H9 (cell line): Measurements from ENCODE around the gene NEK5. TPM values are rescaled to one million over a fixed set of nuclear protein-coding genes. Genes with fewer than 3 reads are reported as not detected.

Source experiments
- DNase-seq: peaks from one replicate; pipeline ENCODE4 v3.0.0-alpha.2; 2017
- H2AFZ ChIP-seq: one replicate; pipeline ENCODE4 v1.6.1; 2013; ENCODE audit warnings: mild to moderate bottlenecking, low read length, control low read depth, moderate library complexity
- H2AK5ac ChIP-seq: 2 replicates; pipeline ENCODE4 v1.6.1; 2013; ENCODE audit warnings: low read length, control low read depth, mixed read lengths; ENCODE audit not compliant: insufficient read length
- H2BK120ac ChIP-seq: one replicate; pipeline ENCODE4 v1.6.1; 2013; ENCODE audit warnings: low read depth, mild to moderate bottlenecking, low read length, control low read depth, inconsistent platforms; ENCODE audit not compliant: poor library complexity, severe bottlenecking
- H2BK12ac ChIP-seq: 2 replicates; pipeline ENCODE4 v1.6.1; 2013; ENCODE audit warnings: low read length, control low read depth, mixed read lengths, low read depth; ENCODE audit not compliant: insufficient read length
- H2BK15ac ChIP-seq: 2 replicates; pipeline ENCODE4 v1.6.1; 2013; ENCODE audit warnings: low read depth, low read length, control low read depth
- H2BK20ac ChIP-seq: one replicate; pipeline ENCODE4 v1.6.1; 2013; ENCODE audit warnings: low read depth, mild to moderate bottlenecking, low read length, control low read depth, inconsistent platforms; ENCODE audit not compliant: poor library complexity, severe bottlenecking
- H2BK5ac ChIP-seq: 2 replicates; pipeline ENCODE4 v1.6.1; 2013; ENCODE audit warnings: low read length, control low read depth, mixed read lengths; ENCODE audit not compliant: insufficient read length
- H3K14ac ChIP-seq: 2 replicates; pipeline ENCODE4 v1.6.1; 2013; ENCODE audit warnings: low read length, control low read depth; ENCODE audit not compliant: insufficient read depth
- H3K18ac ChIP-seq: 2 replicates; pipeline ENCODE4 v1.6.1; 2013; ENCODE audit warnings: low read depth, mild to moderate bottlenecking, mixed read lengths, low read length, control low read depth; ENCODE audit not compliant: insufficient read length
- H3K23ac ChIP-seq: 2 replicates; pipeline ENCODE4 v1.6.1; 2013; ENCODE audit warnings: low read length, control low read depth, mixed read lengths, low read depth; ENCODE audit not compliant: insufficient read length
- H3K23me2 ChIP-seq: 2 replicates; pipeline ENCODE4 v1.6.1; 2013; ENCODE audit warnings: low read depth, mild to moderate bottlenecking, mixed read lengths, low read length, control low read depth; ENCODE audit not compliant: insufficient read length, poor library complexity, severe bottlenecking
- H3K27ac ChIP-seq: 2 replicates; pipeline ENCODE4 v1.5.1; 2013; ENCODE audit warnings: low read length, control low read depth, mixed read lengths, low read depth; ENCODE audit not compliant: insufficient read length
- H3K27me3 ChIP-seq: 2 replicates; pipeline ENCODE4 v1.6.1; 2013; ENCODE audit warnings: low read length, control low read depth, inconsistent platforms; ENCODE audit not compliant: insufficient read depth
- H3K4ac ChIP-seq: 2 replicates; pipeline ENCODE4 v1.6.1; 2013; ENCODE audit warnings: low read depth, mild to moderate bottlenecking, control low read depth, inconsistent platforms, low read length, moderate library complexity
- H3K4me1 ChIP-seq: 2 replicates; pipeline ENCODE4 v1.6.1; 2013; ENCODE audit warnings: low read length, control low read depth, inconsistent platforms; ENCODE audit not compliant: insufficient read depth
- H3K4me2 ChIP-seq: 2 replicates; pipeline ENCODE4 v1.6.1; 2013; ENCODE audit warnings: low read length, control low read depth, mixed read lengths; ENCODE audit not compliant: insufficient read length, insufficient read depth
- H3K56ac ChIP-seq: 2 replicates; pipeline ENCODE4 v1.6.1; 2013; ENCODE audit warnings: low read depth, mild to moderate bottlenecking, mixed read lengths, low read length, control low read depth; ENCODE audit not compliant: insufficient read length
- H3K79me1 ChIP-seq: 2 replicates; pipeline ENCODE4 v1.6.1; 2013; ENCODE audit warnings: low read depth, mild to moderate bottlenecking, moderate library complexity, low read length, control low read depth, inconsistent platforms; ENCODE audit not compliant: insufficient read depth, poor library complexity, severe bottlenecking
- H3K79me2 ChIP-seq: 2 replicates; pipeline ENCODE4 v1.6.1; 2013; ENCODE audit warnings: low read length, control low read depth, inconsistent platforms; ENCODE audit not compliant: insufficient read depth
- H3K9ac ChIP-seq: 2 replicates; pipeline ENCODE4 v1.6.1; 2013; ENCODE audit warnings: low read length, control low read depth, mixed read lengths; ENCODE audit not compliant: insufficient read length; ENCODE audit errors: extremely low read depth
- H3K9me3 ChIP-seq: one replicate; pipeline ENCODE4 v1.6.1; 2013; ENCODE audit warnings: low read depth, low read length, inconsistent platforms; ENCODE audit not compliant: control insufficient read depth
- H3T11ph ChIP-seq: one replicate; pipeline ENCODE4 v1.6.1; 2013; ENCODE audit warnings: mild to moderate bottlenecking, low read length, control low read depth, inconsistent platforms
- H4K20me1 ChIP-seq: one replicate; pipeline ENCODE4 v1.6.1; 2013; ENCODE audit not compliant: control insufficient read depth, insufficient read length, insufficient read depth
- H4K5ac ChIP-seq: 2 replicates; pipeline ENCODE4 v1.6.1; 2013; ENCODE audit warnings: low read depth, mild to moderate bottlenecking, mixed read lengths, low read length, control low read depth; ENCODE audit not compliant: insufficient read length
- H4K8ac ChIP-seq: replicated peaks from 2 replicates; pipeline ENCODE4 v1.6.1; 2013; ENCODE audit warnings: low read length, control low read depth, mixed read lengths, low read depth; ENCODE audit not compliant: insufficient read length
- H4K91ac ChIP-seq: 2 replicates; pipeline ENCODE4 v1.6.1; 2013; ENCODE audit warnings: low read depth, mild to moderate bottlenecking, moderate library complexity, mixed read lengths, low read length, control low read depth; ENCODE audit not compliant: insufficient read length
- H3K27ac Mint-ChIP-seq, 3 experiments: 2 replicates in 2 of 3; 3 replicates in 1 of 3; pipeline ENCODE4 v1.8.0; 2020 to 2021; ENCODE audit warnings: mixed read lengths in 3 of 3, mild to moderate bottlenecking in 1 of 3, moderate library complexity in 1 of 3
- H3K27me3 Mint-ChIP-seq: 2 replicates; pipeline ENCODE4 v1.8.0; 2021; ENCODE audit warnings: low read depth, mild to moderate bottlenecking, moderate library complexity, mixed read lengths
- H3K36me3 Mint-ChIP-seq, 3 experiments: 2 replicates in 2 of 3; 3 replicates in 1 of 3; pipeline ENCODE4 v1.8.0; 2020 to 2021; ENCODE audit warnings: low read depth in 3 of 3, mixed read lengths in 3 of 3; ENCODE audit not compliant: insufficient read depth in 1 of 3
- H3K4me1 Mint-ChIP-seq, 2 experiments: 2 replicates each; pipeline ENCODE4 v1.8.0; 2020; ENCODE audit warnings: mixed read lengths in 2 of 2
- H3K4me3 Mint-ChIP-seq, 2 experiments: 2 replicates in 1 of 2; 3 replicates in 1 of 2; pipeline ENCODE4 v1.8.0; 2020 to 2021; ENCODE audit warnings: mild to moderate bottlenecking in 2 of 2, mixed read lengths in 2 of 2, moderate library complexity in 1 of 2
- H3K9me3 Mint-ChIP-seq, 2 experiments: 2 replicates in 1 of 2; 3 replicates in 1 of 2; pipeline ENCODE4 v1.8.0; 2020; ENCODE audit warnings: mild to moderate bottlenecking in 2 of 2, mixed read lengths in 2 of 2, moderate library complexity in 1 of 2
- WGBS: extraction: QIAGEN DNeasy Blood & Tissue Kit; methylation state at CpG from one replicate; pipeline ENCODE4 v1.1.7; 2013; ENCODE audit warnings: missing lambda C conversion rate, low lambda C conversion rate, mixed read lengths; ENCODE audit not compliant: insufficient read length; ENCODE audit errors: extremely low coverage; 5-methylcytosine and 5-hydroxymethylcytosine counted together
- total RNA-seq: library from RNA; stranded (reverse); gene quantifications from 2 replicates; pipeline ENCODE4 v1.2.1, GENCODE V29; 2021
- TF ChIP-seq, protein P1 (sequence below): fragments of 200-600 bp; sonication (generic); conservative IDR thresholded peaks from 3 replicates; pipeline ENCODE4 v1.8.0; 2021; ENCODE audit warnings: antibody characterized with exemption, mild to moderate bottlenecking

Gene NEK5
- total RNA-seq, 1 experiment from 2014 or later: 0.26 TPM

DNA sequence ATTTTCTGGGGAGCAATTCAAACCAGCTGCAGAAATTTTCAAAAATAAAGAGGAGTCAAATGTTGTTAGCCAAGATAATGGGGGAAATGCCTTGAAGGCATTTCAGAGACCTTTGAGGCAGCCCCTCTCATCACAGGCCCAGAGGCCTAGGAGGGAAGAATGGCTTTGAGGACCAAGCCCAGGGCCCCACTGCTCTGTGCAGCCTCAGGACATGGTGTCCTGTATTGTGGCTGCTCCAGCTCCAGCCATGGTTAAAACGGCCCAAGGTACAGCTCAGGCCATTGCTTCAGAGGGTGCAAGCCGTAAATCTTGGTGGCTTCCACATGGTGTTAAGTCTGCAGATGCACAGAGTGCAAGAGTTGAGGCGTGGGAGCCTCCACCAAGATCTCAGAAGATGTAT is 32.1 kb downstream of the NEK5 start:
- H3K27me3 Mint-ChIP-seq: peaks cover 2% of the 10 kb centered on the region; the same call in 1 of the 2 replicates
- Histone ChIP-seq H4K5ac (no peak overlapping the region), H3K56ac (no peak overlapping the region), H3T11ph (no peak overlapping the region), H3K79me1 (no peaks in the 10 kb centered on the region), H4K8ac (no peak overlapping the region), H3K4me1 (no peaks in the 10 kb centered on the region), H2BK15ac (no peak overlapping the region), H3K23ac (no peak overlapping the region), H3K27ac (no peak overlapping the region), H3K4me2 (no peak overlapping the region), H2BK12ac (no peak overlapping the region), H3K9ac (no peak overlapping the region), H4K91ac (no peak overlapping the region), H3K18ac (no peak overlapping the region), H2AFZ (no peak overlapping the region), H3K14ac (no peak overlapping the region), H3K4ac (no peak overlapping the region), H3K9me3 (no peaks in the 10 kb centered on the region), H3K23me2 (no peaks in the 10 kb centered on the region), H3K27me3 (no peaks in the 10 kb centered on the region), H2AK5ac (no peak overlapping the region), H2BK20ac (no peak overlapping the region), H2BK5ac (no peak overlapping the region), H3K79me2 (no peaks in the 10 kb centered on the region), H4K20me1 (no peaks in the 10 kb centered on the region), H2BK120ac (no peak overlapping the region)
- peaks cover 6 to 7% of the 10 kb centered on the region in 2 experiments for H3K9me3 Mint-ChIP-seq
- WGBS: no CpG with 5 or more reads among the region's 3 CpGs
- TF ChIP-seq, protein P1, sequence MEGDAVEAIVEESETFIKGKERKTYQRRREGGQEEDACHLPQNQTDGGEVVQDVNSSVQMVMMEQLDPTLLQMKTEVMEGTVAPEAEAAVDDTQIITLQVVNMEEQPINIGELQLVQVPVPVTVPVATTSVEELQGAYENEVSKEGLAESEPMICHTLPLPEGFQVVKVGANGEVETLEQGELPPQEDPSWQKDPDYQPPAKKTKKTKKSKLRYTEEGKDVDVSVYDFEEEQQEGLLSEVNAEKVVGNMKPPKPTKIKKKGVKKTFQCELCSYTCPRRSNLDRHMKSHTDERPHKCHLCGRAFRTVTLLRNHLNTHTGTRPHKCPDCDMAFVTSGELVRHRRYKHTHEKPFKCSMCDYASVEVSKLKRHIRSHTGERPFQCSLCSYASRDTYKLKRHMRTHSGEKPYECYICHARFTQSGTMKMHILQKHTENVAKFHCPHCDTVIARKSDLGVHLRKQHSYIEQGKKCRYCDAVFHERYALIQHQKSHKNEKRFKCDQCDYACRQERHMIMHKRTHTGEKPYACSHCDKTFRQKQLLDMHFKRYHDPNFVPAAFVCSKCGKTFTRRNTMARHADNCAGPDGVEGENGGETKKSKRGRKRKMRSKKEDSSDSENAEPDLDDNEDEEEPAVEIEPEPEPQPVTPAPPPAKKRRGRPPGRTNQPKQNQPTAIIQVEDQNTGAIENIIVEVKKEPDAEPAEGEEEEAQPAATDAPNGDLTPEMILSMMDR: no peak
- H3K27ac Mint-ChIP-seq: no peak overlapping the region; a peak in 1 of 7 replicates
- H3K36me3 Mint-ChIP-seq: peaks cover 0 to 9% (median 0%) of the 10 kb centered on the region in 3 experiments; a peak in 2 of 7 replicates
- H3K4me3 Mint-ChIP-seq: no peak overlapping the region
- H3K4me1 Mint-ChIP-seq: peaks cover 7 to 9% of the 10 kb centered on the region in 2 experiments
- DNase-seq: no peak
